ENCODE measurements around the gene SPATA33.

GRCh38 chr16:89616623-89617022 is 41.0 kb upstream of the SPATA33 start:
- TF ChIP-seq EZH2 (IDR thresholded peaks at IDR 0.05; ENCODE audit: borderline replicate concordance) (no peak), CTCF (IDR thresholded peaks at IDR 0.05; ENCODE audit: poor library complexity) (no peak)

All from hepatocyte (in vitro differentiated cells).